ENCODE measurements around the gene USF2.

The USF2 gene

GRCh38 chr19:35287713-35288112 lies 19.0 kb downstream of the USF2 start:
- no peak for DNase-seq

- no peak for DNase-seq
Observed at GRCh38 chr19:35288331-35288730, 19.6 kb downstream of the USF2 start.

GRCh38 chr19:35288906-35289305 lies 20.1 kb downstream of the USF2 start:
- no peak for DNase-seq

GRCh38 chr19:35290381-35291127 lies 21.8 kb downstream of the USF2 start:
- no peak for DNase-seq

- no peak for DNase-seq
Observed at GRCh38 chr19:35291259-35291658, 22.5 kb downstream of the USF2 start.

- DNase-seq = no peak
Observed at GRCh38 chr19:35291916-35292315, 23.2 kb downstream of the USF2 start, which contains the start of gene MAG. Gene MAG (plus strand): TSS chr19:35292161. CDS start chr19:35295409, 3,248 bp downstream.

- DNase-seq = peak; percentile 61
Observed at GRCh38 chr19:35292421-35293362, 23.9 kb downstream of the USF2 start.

- no peak for DNase-seq
Observed at GRCh38 chr19:35293363-35293739, 24.6 kb downstream of the USF2 start.

GRCh38 chr19:35293808-35294207 lies 25.0 kb downstream of the USF2 start:
- no peak for DNase-seq

GRCh38 chr19:35294328-35294727 lies 25.6 kb downstream of the USF2 start:
- DNase-seq = peak; percentile 45

GRCh38 chr19:35294859-35295791 lies 26.4 kb downstream of the USF2 start:
- no peak for DNase-seq

- DNase-seq = peak; percentile 77
Observed at GRCh38 chr19:35295792-35296462, 27.2 kb downstream of the USF2 start.

GRCh38 chr19:35296644-35297514 lies 28.1 kb downstream of the USF2 start:
- DNase-seq = peak; percentile 39

GRCh38 chr19:35297515-35297848 lies 28.7 kb downstream of the USF2 start:
- no peak for DNase-seq

- DNase-seq = no peak
Observed at GRCh38 chr19:35297922-35298321, 29.2 kb downstream of the USF2 start.

- DNase-seq = no peak
Observed at GRCh38 chr19:35298561-35298972, 29.8 kb downstream of the USF2 start.

GRCh38 chr19:35299523-35300338 lies 31.0 kb downstream of the USF2 start:
- no peak for DNase-seq

- no peak for DNase-seq
Observed at GRCh38 chr19:35300339-35300649, 31.5 kb downstream of the USF2 start.

- DNase-seq = no peak
Observed at GRCh38 chr19:35301961-35302360, 33.2 kb downstream of the USF2 start.

- DNase-seq = no peak
Observed at GRCh38 chr19:35302446-35302845, 33.7 kb downstream of the USF2 start.
